ENCODE results near the gene EZH1. TPM values are rescaled to one million over a fixed set of nuclear protein-coding genes. Genes with fewer than 3 reads are reported as not detected.

The EZH1 gene
- total RNA-seq, result 11.3 TPM in 2 replicates

GRCh38 chr17:42744806-42745617 is at the start of gene EZH1:
Gene EZH1 (minus strand): TSS chr17:42745040. CDS start chr17:42728941, 16,099 bp downstream.

GRCh38 chr17:42779936-42780850 is 35.4 kb upstream of the EZH1 start, which contains the start of gene WNK4:
Gene WNK4 (plus strand): TSS chr17:42780610. CDS start chr17:42780699, 89 bp downstream.

GRCh38 chr17:42773290-42774035 is 28.6 kb upstream of the EZH1 start, which contains the start of gene VPS25:
Gene VPS25 (plus strand): TSS chr17:42773449. CDS start chr17:42773476, 27 bp downstream.

GRCh38 chr17:42760652-42761581 is 16.1 kb upstream of the EZH1 start, which contains the start of gene RAMP2:
Gene RAMP2 (plus strand): TSS chr17:42761227. CDS start chr17:42761262, 35 bp downstream.

DNA sequence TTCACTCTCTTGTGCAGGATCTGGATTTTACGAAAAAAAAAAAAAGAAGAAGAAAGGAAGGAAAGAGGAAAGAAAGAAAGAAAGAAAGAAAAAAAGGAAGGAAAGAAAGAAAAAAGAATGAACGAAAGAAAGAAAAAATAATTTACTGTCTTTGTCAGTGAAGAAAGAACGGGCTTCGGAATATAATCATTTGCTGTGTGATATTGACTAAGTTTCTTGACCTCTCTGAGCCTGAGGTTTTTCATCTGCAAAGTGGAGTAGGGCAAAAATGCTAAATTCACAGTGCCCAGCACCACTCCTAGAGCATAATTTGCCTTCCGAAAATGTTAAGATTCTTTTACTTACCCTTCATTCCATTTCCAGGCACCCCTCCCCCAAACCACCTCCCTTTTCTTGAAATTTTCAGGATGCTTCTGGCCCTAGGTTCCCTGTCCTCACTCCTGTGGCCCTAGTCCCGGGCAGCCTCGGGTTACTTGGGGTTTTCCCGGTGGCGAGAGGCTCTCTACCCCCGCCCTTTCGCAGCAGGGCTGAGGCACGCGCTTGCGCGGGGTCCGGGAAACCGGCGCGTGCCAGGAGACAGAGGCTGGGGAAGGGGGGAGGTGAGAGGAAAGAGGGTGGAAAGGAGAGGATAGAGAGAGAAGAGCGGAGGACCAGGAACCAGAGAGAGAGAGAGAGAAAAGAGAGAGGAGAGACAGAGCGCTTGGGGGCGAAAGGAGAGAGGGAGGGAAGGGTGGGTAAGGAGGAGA is 62.7 kb downstream of the EZH1 start, which contains the start of gene CNTNAP1:
TSS of gene CNTNAP1 (plus strand) at position 556 of the 746 bp plus-strand sequence. CDS start 299 bp downstream, outside the sequence.

DNA sequence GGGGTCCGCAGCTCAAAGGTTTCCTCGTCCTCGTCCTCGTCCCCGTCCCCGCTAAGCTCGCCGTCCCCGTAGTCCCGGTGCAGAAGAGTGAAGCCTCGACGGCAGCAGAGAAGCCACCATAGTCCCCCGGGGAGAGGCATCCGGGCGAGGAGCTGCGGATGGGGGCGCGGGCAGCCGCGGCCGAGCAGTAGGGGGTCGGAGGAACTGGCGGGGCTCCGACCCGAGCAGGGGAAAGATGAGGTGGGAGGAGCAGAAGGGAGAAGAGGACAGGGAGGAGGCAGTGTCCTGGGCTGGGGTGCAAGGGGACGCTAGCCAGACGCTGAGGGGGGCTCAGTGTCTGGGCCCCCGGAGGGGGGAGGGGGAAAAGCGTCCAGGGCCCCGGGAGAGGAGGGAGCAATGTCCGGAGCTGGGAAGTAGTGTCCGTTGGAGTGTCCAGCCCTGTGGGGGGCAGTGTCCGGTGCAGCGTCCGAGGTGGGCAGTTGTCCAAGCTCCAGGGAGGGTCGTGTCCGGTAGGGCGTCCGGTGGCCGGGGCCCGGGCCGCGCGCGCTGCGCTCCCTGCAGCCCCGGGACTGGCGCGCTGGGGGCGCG is 68.3 kb downstream of the EZH1 start, which contains the start of gene PLEKHH3:
TSS of gene PLEKHH3 (minus strand) at position 571 of the 588 bp plus-strand sequence. CDS start at position 140, 431 bp downstream.

DNA sequence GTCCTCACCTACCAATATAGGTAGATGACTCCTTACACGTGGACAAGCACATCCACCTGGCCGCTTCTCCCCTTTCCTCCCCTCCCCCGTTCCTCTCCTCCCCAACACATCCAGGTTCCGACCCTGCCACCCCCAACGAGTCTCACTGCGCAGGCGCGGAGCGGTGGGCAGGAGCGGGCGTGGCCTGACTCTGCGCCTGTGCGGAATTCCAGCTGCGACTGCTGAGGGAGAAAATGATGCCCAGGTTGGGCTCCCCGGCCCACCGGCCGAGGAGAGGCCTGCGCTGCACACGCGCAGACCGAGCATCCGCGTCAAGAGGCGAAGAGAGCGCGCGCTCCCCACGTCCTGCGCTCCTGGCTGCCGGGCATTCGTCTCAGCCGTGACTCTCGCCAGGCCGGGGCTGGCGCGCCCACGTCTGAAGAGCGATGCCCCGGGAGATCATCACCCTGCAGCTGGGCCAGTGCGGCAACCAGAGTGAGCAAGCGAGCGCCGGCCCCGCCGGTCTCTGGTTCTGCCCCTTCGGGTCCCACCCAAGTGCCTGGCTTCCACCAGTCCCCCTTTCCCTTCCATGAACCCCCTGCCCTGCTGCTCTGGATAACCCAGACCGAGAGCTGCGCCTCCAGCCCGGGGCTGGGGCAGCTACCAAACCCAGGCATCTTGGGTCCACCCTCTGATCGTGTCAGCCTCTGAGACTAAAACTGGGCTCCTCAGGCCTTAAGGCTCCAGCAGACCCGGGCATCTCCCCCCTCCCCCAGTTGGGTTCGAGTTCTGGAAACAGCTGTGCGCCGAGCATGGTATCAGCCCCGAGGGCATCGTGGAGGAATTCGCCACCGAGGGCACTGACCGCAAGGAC is 85.5 kb downstream of the EZH1 start, which contains the start of gene TUBG2:
TSS of gene TUBG2 (plus strand) at position 206 of the 853 bp plus-strand sequence. CDS start at position 426, 220 bp downstream.

Other genes starting within 250 kb of the EZH1 start
- 60.7 and 96.4 TPM in 2 replicates for gene NAGLU, start 208.8 kb downstream of the EZH1 start, total RNA-seq
- gene HSD17B1, start 192.1 kb downstream of the EZH1 start, total RNA-seq, result 4.0 and 4.9 TPM in 2 replicates
- 28.9 and 30.2 TPM in 2 replicates for gene COASY, start 182.9 kb downstream of the EZH1 start, total RNA-seq
- gene MLX, start 177.9 kb downstream of the EZH1 start, total RNA-seq, result 32.6 and 34.0 TPM in 2 replicates
- gene PSMC3IP, start 167.3 kb downstream of the EZH1 start, total RNA-seq, result 1.9 and 2.5 TPM in 2 replicates
- gene RETREG3, start 135.7 kb downstream of the EZH1 start, total RNA-seq, result 38.4 and 42.7 TPM in 2 replicates
- 21.0 and 35.8 TPM in 2 replicates for gene TUBG1, start 135.4 kb downstream of the EZH1 start, total RNA-seq
- gene TUBG2, start 85.8 kb downstream of the EZH1 start, total RNA-seq, result 17.1 and 17.2 TPM in 2 replicates
- 40.7 and 42.5 TPM in 2 replicates for gene PLEKHH3, start 68.0 kb downstream of the EZH1 start, total RNA-seq
- gene CCR10, start 63.2 kb downstream of the EZH1 start, total RNA-seq, result 2.8 and 3.4 TPM in 2 replicates
- 32.9 and 37.9 TPM in 2 replicates for gene CNTNAP1, start 62.5 kb downstream of the EZH1 start, total RNA-seq
- 5.3 and 6.3 TPM in 2 replicates for gene RAMP2, start 16.2 kb upstream of the EZH1 start, total RNA-seq
- 68.3 and 71.2 TPM in 2 replicates for gene VPS25, start 28.4 kb upstream of the EZH1 start, total RNA-seq
- 2.0 and 3.9 TPM in 2 replicates for gene WNK4, start 35.6 kb upstream of the EZH1 start, total RNA-seq
- gene COA3, start 53.7 kb upstream of the EZH1 start, total RNA-seq, result 49.3 and 60.7 TPM in 2 replicates
- gene CNTD1, start 53.8 kb upstream of the EZH1 start, total RNA-seq, result not detected in 2 replicates
- gene BECN1, start 79.2 kb upstream of the EZH1 start, total RNA-seq, result 64.2 and 73.5 TPM in 2 replicates
- 39.0 and 73.8 TPM in 2 replicates for gene PSME3, start 88.4 kb upstream of the EZH1 start, total RNA-seq
- gene AOC2, start 99.5 kb upstream of the EZH1 start, total RNA-seq, result 0.12 and 0.17 TPM in 2 replicates
- 2.3 and 2.6 TPM in 2 replicates for gene AOC3, start 106.2 kb upstream of the EZH1 start, total RNA-seq
- gene G6PC1, start 155.8 kb upstream of the EZH1 start, total RNA-seq, result not detected in 2 replicates
- 20.9 and 31.9 TPM in 2 replicates for gene AARSD1, start 219.4 kb upstream of the EZH1 start, total RNA-seq
- gene PTGES3L, start 235.0 kb upstream of the EZH1 start, total RNA-seq, result 0.12 TPM in 1 of 2 replicates, not detected in the other
- 7.7 and 11.3 TPM in 2 replicates for gene RUNDC1, start 235.5 kb upstream of the EZH1 start, total RNA-seq